Muscle of leg (tissue), 11 donors: Measurements from ENCODE around the gene KLHDC3. TPM values are rescaled to one million over a fixed set of nuclear protein-coding genes. Genes with fewer than 3 reads are reported as not detected.
A peak's percentile ranks its signal among the peaks of the same experiment; 100 is the strongest.

Source experiments
- DNase-seq: peaks from one replicate; pipeline ENCODE4 v3.0.0; 2013
- H3K27ac ChIP-seq: one replicate; pipeline ENCODE4 v1.5.1; 2013; ENCODE audit warnings: mild to moderate bottlenecking, low read length, control low read depth
- H3K27me3 ChIP-seq: one replicate; pipeline ENCODE4 v1.6.1; 2013; ENCODE audit warnings: low read length; ENCODE audit not compliant: control insufficient read depth, insufficient read depth
- H3K36me3 ChIP-seq: one replicate; pipeline ENCODE4 v1.6.1; 2013; ENCODE audit warnings: low read length; ENCODE audit not compliant: control insufficient read depth, insufficient read depth
- H3K4me1 ChIP-seq: one replicate; pipeline ENCODE4 v1.6.1; 2013; ENCODE audit warnings: low read length; ENCODE audit not compliant: control insufficient read depth, insufficient read depth
- H3K4me3 ChIP-seq: one replicate; pipeline ENCODE4 v1.5.1; 2013; ENCODE audit warnings: low read length, control low read depth
- H3K9me3 ChIP-seq: replicated peaks from 2 replicates; pipeline ENCODE4 v1.6.1; 2013; ENCODE audit warnings: low read depth, low read length; ENCODE audit not compliant: control insufficient read depth
- WGBS: methylation state at CpG from one replicate; pipeline ENCODE4 v1.1.5; 2013; ENCODE audit warnings: missing lambda C conversion rate; ENCODE audit not compliant: insufficient coverage; 5-methylcytosine and 5-hydroxymethylcytosine counted together
- polyA plus RNA-seq, 8 donors: library from polyadenylated mRNA; unstranded; fragments of 120-200 nt; gene quantifications; one replicate each; pipeline versions ENCODE4 v1.2.1 to v1.2.3, GENCODE V29; 2013; ENCODE audit warnings: inconsistent platforms in 1 of 8, low replicate concordance in 1 of 8; ENCODE audit not compliant: insufficient read length in 8 of 8, insufficient read depth in 1 of 8
- total RNA-seq: library from RNA; stranded (reverse); fragments of 120-200 nt; gene quantifications from one replicate; pipeline ENCODE4 v1.2.4, GENCODE V29; 2013

The KLHDC3 gene
- total and polyA plus RNA-seq, 9 donors = 166 to 222 (median 210) TPM

- Histone ChIP-seq H3K36me3 (peaks cover 57% of the 10 kb centered on the region), H3K27me3 (no peaks in the 10 kb centered on the region), H3K9me3 (no peaks in the 10 kb centered on the region), H3K4me1 (no peaks in the 10 kb centered on the region), H3K27ac (no peak overlapping the region), H3K4me3 (no peak overlapping the region)
- DNase-seq = no peak
- WGBS = 100% methylated on average over 2 of the region's 3 CpGs
These were observed 42.2 kb upstream of the KLHDC3 start for GRCh38 chr6:42971746-42972327.

- peaks cover 39% of the 10 kb centered on the region for H3K36me3 ChIP-seq
- no peak overlapping the region for H3K27ac ChIP-seq
- H3K4me3 ChIP-seq = no peak overlapping the region
- no peaks in the 10 kb centered on the region for H3K27me3 ChIP-seq
- no peak for DNase-seq
- H3K4me1 ChIP-seq = peaks cover 12% of the 10 kb centered on the region
- no CpG with 5 or more reads among the region's 3 CpGs for WGBS
- H3K9me3 ChIP-seq = no peaks in the 10 kb centered on the region
These were observed 40.1 kb upstream of the KLHDC3 start for GRCh38 chr6:42973926-42974325.

GRCh38 chr6:42974919-42975505, 39.0 kb upstream of the KLHDC3 start:
- no peak overlapping the region for H3K4me3 ChIP-seq
- no peaks in the 10 kb centered on the region for H3K27me3 ChIP-seq
- H3K9me3 ChIP-seq = no peaks in the 10 kb centered on the region
- H3K36me3 ChIP-seq = peaks cover 28% of the 10 kb centered on the region
- WGBS = 87% methylated on average over 3 of the region's 5 CpGs
- H3K4me1 ChIP-seq = peaks cover 20% of the 10 kb centered on the region
- H3K27ac ChIP-seq = no peak overlapping the region
- no peak for DNase-seq

GRCh38 chr6:42978487-42978838, 35.6 kb upstream of the KLHDC3 start:
- peak overlapping the region; percentile 72 for H3K4me3 ChIP-seq
- DNase-seq = no peak
- peak overlapping the region; percentile 70 for H3K27ac ChIP-seq
- H3K27me3 ChIP-seq = no peaks in the 10 kb centered on the region
- H3K36me3 ChIP-seq = peaks cover 12% of the 10 kb centered on the region
- peaks cover 20% of the 10 kb centered on the region for H3K4me1 ChIP-seq
- WGBS = 0% methylated on average over 28 of the region's 28 CpGs
- H3K9me3 ChIP-seq = no peaks in the 10 kb centered on the region

- H3K4me1 ChIP-seq = peaks cover 24% of the 10 kb centered on the region
These were observed 35.1 kb upstream of the KLHDC3 start, which contains the start of gene PEX6 for GRCh38 chr6:42978839-42979522. PEX6 (minus strand) TSS chr6:42979181; CDS start chr6:42979150, 31 bp downstream.

GRCh38 chr6:42979523-42980177, 34.4 kb upstream of the KLHDC3 start:
- Histone ChIP-seq H3K4me3 (peak overlapping the region; percentile 72), H3K9me3 (no peaks in the 10 kb centered on the region), H3K27ac (peak overlapping the region; percentile 85), H3K36me3 (peaks cover 4% of the 10 kb centered on the region), H3K4me1 (peaks cover 24% of the 10 kb centered on the region), H3K27me3 (no peaks in the 10 kb centered on the region)
- no peak for DNase-seq
- 23% methylated on average over 4 of the region's 9 CpGs for WGBS

More at GRCh38 chr6:42978839-42979522, 35.1 kb upstream of the KLHDC3 start, which contains the start of gene PEX6:
- Histone ChIP-seq H3K27me3 (no peaks in the 10 kb centered on the region), H3K4me3 (peak within 1 kb of the TSS; percentile 72), H3K27ac (peak within 1 kb of the TSS; percentile 85), H3K36me3 (peaks cover 7% of the 10 kb centered on the region), H3K9me3 (no peaks in the 10 kb centered on the region)
- DNase-seq = peak; percentile 94
- under 1% methylated on average over 54 of the region's 59 CpGs for WGBS

- H3K36me3 ChIP-seq = no peaks in the 10 kb centered on the region
- 95% methylated on average over 3 of the region's 5 CpGs for WGBS
- no peaks in the 10 kb centered on the region for H3K9me3 ChIP-seq
- H3K4me1 ChIP-seq = peaks cover 40% of the 10 kb centered on the region
- H3K27me3 ChIP-seq = no peaks in the 10 kb centered on the region
- H3K27ac ChIP-seq = no peak overlapping the region
- no peak overlapping the region for H3K4me3 ChIP-seq
- DNase-seq = no peak
These were observed 32.2 kb upstream of the KLHDC3 start for GRCh38 chr6:42981836-42982235.

- peak; percentile 100 for DNase-seq
- Histone ChIP-seq H3K27ac (peak within 1 kb of the TSS; percentile 91), H3K4me3 (peak within 1 kb of the TSS; percentile 84), H3K27me3 (no peaks in the 10 kb centered on the region), H3K36me3 (peaks cover 16% of the 10 kb centered on the region), H3K9me3 (no peaks in the 10 kb centered on the region), H3K4me1 (peaks cover 41% of the 10 kb centered on the region)
- 0% methylated on average over 47 of the region's 59 CpGs for WGBS
These were observed 29.8 kb upstream of the KLHDC3 start, which contains the start of gene PPP2R5D for GRCh38 chr6:42984001-42984923. PPP2R5D (plus strand) TSS chr6:42984570; CDS start chr6:42984678, 108 bp downstream.

- H3K9me3 ChIP-seq = no peaks in the 10 kb centered on the region
- peak overlapping the region; percentile 88 for H3K27ac ChIP-seq
- H3K36me3 ChIP-seq = peaks cover 24% of the 10 kb centered on the region
- H3K4me3 ChIP-seq = peak overlapping the region; percentile 84
- WGBS = 11% methylated on average over 12 of the region's 13 CpGs
- H3K27me3 ChIP-seq = no peaks in the 10 kb centered on the region
- H3K4me1 ChIP-seq = peaks cover 34% of the 10 kb centered on the region
- DNase-seq = peak; percentile 59
These were observed 29.0 kb upstream of the KLHDC3 start for GRCh38 chr6:42984924-42985475.
